H9 (cell line): ENCODE results near the gene TMOD3. TPM values are rescaled to one million over a fixed set of nuclear protein-coding genes. Genes with fewer than 3 reads are reported as not detected.

Source experiments
- DNase-seq: peaks from one replicate; pipeline ENCODE4 v3.0.0-alpha.2; 2017
- H2AFZ ChIP-seq: one replicate; pipeline ENCODE4 v1.6.1; 2013; ENCODE audit warnings: mild to moderate bottlenecking, low read length, control low read depth, moderate library complexity
- H2AK5ac ChIP-seq: 2 replicates; pipeline ENCODE4 v1.6.1; 2013; ENCODE audit warnings: low read length, control low read depth, mixed read lengths; ENCODE audit not compliant: insufficient read length
- H2BK120ac ChIP-seq: one replicate; pipeline ENCODE4 v1.6.1; 2013; ENCODE audit warnings: low read depth, mild to moderate bottlenecking, low read length, control low read depth, inconsistent platforms; ENCODE audit not compliant: poor library complexity, severe bottlenecking
- H2BK12ac ChIP-seq: 2 replicates; pipeline ENCODE4 v1.6.1; 2013; ENCODE audit warnings: low read length, control low read depth, mixed read lengths, low read depth; ENCODE audit not compliant: insufficient read length
- H2BK15ac ChIP-seq: 2 replicates; pipeline ENCODE4 v1.6.1; 2013; ENCODE audit warnings: low read depth, low read length, control low read depth
- H2BK20ac ChIP-seq: one replicate; pipeline ENCODE4 v1.6.1; 2013; ENCODE audit warnings: low read depth, mild to moderate bottlenecking, low read length, control low read depth, inconsistent platforms; ENCODE audit not compliant: poor library complexity, severe bottlenecking
- H2BK5ac ChIP-seq: 2 replicates; pipeline ENCODE4 v1.6.1; 2013; ENCODE audit warnings: low read length, control low read depth, mixed read lengths; ENCODE audit not compliant: insufficient read length
- H3K14ac ChIP-seq: 2 replicates; pipeline ENCODE4 v1.6.1; 2013; ENCODE audit warnings: low read length, control low read depth; ENCODE audit not compliant: insufficient read depth
- H3K18ac ChIP-seq: 2 replicates; pipeline ENCODE4 v1.6.1; 2013; ENCODE audit warnings: low read depth, mild to moderate bottlenecking, mixed read lengths, low read length, control low read depth; ENCODE audit not compliant: insufficient read length
- H3K23ac ChIP-seq: 2 replicates; pipeline ENCODE4 v1.6.1; 2013; ENCODE audit warnings: low read length, control low read depth, mixed read lengths, low read depth; ENCODE audit not compliant: insufficient read length
- H3K23me2 ChIP-seq: 2 replicates; pipeline ENCODE4 v1.6.1; 2013; ENCODE audit warnings: low read depth, mild to moderate bottlenecking, mixed read lengths, low read length, control low read depth; ENCODE audit not compliant: insufficient read length, poor library complexity, severe bottlenecking
- H3K27ac ChIP-seq: 2 replicates; pipeline ENCODE4 v1.5.1; 2013; ENCODE audit warnings: low read length, control low read depth, mixed read lengths, low read depth; ENCODE audit not compliant: insufficient read length
- H3K27me3 ChIP-seq: 2 replicates; pipeline ENCODE4 v1.6.1; 2013; ENCODE audit warnings: low read length, control low read depth, inconsistent platforms; ENCODE audit not compliant: insufficient read depth
- H3K4ac ChIP-seq: 2 replicates; pipeline ENCODE4 v1.6.1; 2013; ENCODE audit warnings: low read depth, mild to moderate bottlenecking, control low read depth, inconsistent platforms, low read length, moderate library complexity
- H3K4me1 ChIP-seq: 2 replicates; pipeline ENCODE4 v1.6.1; 2013; ENCODE audit warnings: low read length, control low read depth, inconsistent platforms; ENCODE audit not compliant: insufficient read depth
- H3K4me2 ChIP-seq: 2 replicates; pipeline ENCODE4 v1.6.1; 2013; ENCODE audit warnings: low read length, control low read depth, mixed read lengths; ENCODE audit not compliant: insufficient read length, insufficient read depth
- H3K56ac ChIP-seq: 2 replicates; pipeline ENCODE4 v1.6.1; 2013; ENCODE audit warnings: low read depth, mild to moderate bottlenecking, mixed read lengths, low read length, control low read depth; ENCODE audit not compliant: insufficient read length
- H3K79me1 ChIP-seq: 2 replicates; pipeline ENCODE4 v1.6.1; 2013; ENCODE audit warnings: low read depth, mild to moderate bottlenecking, moderate library complexity, low read length, control low read depth, inconsistent platforms; ENCODE audit not compliant: insufficient read depth, poor library complexity, severe bottlenecking
- H3K79me2 ChIP-seq: 2 replicates; pipeline ENCODE4 v1.6.1; 2013; ENCODE audit warnings: low read length, control low read depth, inconsistent platforms; ENCODE audit not compliant: insufficient read depth
- H3K9ac ChIP-seq: 2 replicates; pipeline ENCODE4 v1.6.1; 2013; ENCODE audit warnings: low read length, control low read depth, mixed read lengths; ENCODE audit not compliant: insufficient read length; ENCODE audit errors: extremely low read depth
- H3K9me3 ChIP-seq: one replicate; pipeline ENCODE4 v1.6.1; 2013; ENCODE audit warnings: low read depth, low read length, inconsistent platforms; ENCODE audit not compliant: control insufficient read depth
- H3T11ph ChIP-seq: one replicate; pipeline ENCODE4 v1.6.1; 2013; ENCODE audit warnings: mild to moderate bottlenecking, low read length, control low read depth, inconsistent platforms
- H4K20me1 ChIP-seq: one replicate; pipeline ENCODE4 v1.6.1; 2013; ENCODE audit not compliant: control insufficient read depth, insufficient read length, insufficient read depth
- H4K5ac ChIP-seq: 2 replicates; pipeline ENCODE4 v1.6.1; 2013; ENCODE audit warnings: low read depth, mild to moderate bottlenecking, mixed read lengths, low read length, control low read depth; ENCODE audit not compliant: insufficient read length
- H4K8ac ChIP-seq: replicated peaks from 2 replicates; pipeline ENCODE4 v1.6.1; 2013; ENCODE audit warnings: low read length, control low read depth, mixed read lengths, low read depth; ENCODE audit not compliant: insufficient read length
- H4K91ac ChIP-seq: 2 replicates; pipeline ENCODE4 v1.6.1; 2013; ENCODE audit warnings: low read depth, mild to moderate bottlenecking, moderate library complexity, mixed read lengths, low read length, control low read depth; ENCODE audit not compliant: insufficient read length
- H3K27ac Mint-ChIP-seq, 3 experiments: 2 replicates in 2 of 3; 3 replicates in 1 of 3; pipeline ENCODE4 v1.8.0; 2020 to 2021; ENCODE audit warnings: mixed read lengths in 3 of 3, mild to moderate bottlenecking in 1 of 3, moderate library complexity in 1 of 3
- H3K27me3 Mint-ChIP-seq: 2 replicates; pipeline ENCODE4 v1.8.0; 2021; ENCODE audit warnings: low read depth, mild to moderate bottlenecking, moderate library complexity, mixed read lengths
- H3K36me3 Mint-ChIP-seq, 3 experiments: 2 replicates in 2 of 3; 3 replicates in 1 of 3; pipeline ENCODE4 v1.8.0; 2020 to 2021; ENCODE audit warnings: low read depth in 3 of 3, mixed read lengths in 3 of 3; ENCODE audit not compliant: insufficient read depth in 1 of 3
- H3K4me1 Mint-ChIP-seq, 2 experiments: 2 replicates each; pipeline ENCODE4 v1.8.0; 2020; ENCODE audit warnings: mixed read lengths in 2 of 2
- H3K4me3 Mint-ChIP-seq, 2 experiments: 2 replicates in 1 of 2; 3 replicates in 1 of 2; pipeline ENCODE4 v1.8.0; 2020 to 2021; ENCODE audit warnings: mild to moderate bottlenecking in 2 of 2, mixed read lengths in 2 of 2, moderate library complexity in 1 of 2
- H3K9me3 Mint-ChIP-seq, 2 experiments: 2 replicates in 1 of 2; 3 replicates in 1 of 2; pipeline ENCODE4 v1.8.0; 2020; ENCODE audit warnings: mild to moderate bottlenecking in 2 of 2, mixed read lengths in 2 of 2, moderate library complexity in 1 of 2
- WGBS: extraction: QIAGEN DNeasy Blood & Tissue Kit; methylation state at CpG from one replicate; pipeline ENCODE4 v1.1.7; 2013; ENCODE audit warnings: missing lambda C conversion rate, low lambda C conversion rate, mixed read lengths; ENCODE audit not compliant: insufficient read length; ENCODE audit errors: extremely low coverage; 5-methylcytosine and 5-hydroxymethylcytosine counted together
- total RNA-seq: library from RNA; stranded (reverse); gene quantifications from 2 replicates; pipeline ENCODE4 v1.2.1, GENCODE V29; 2021
- TF ChIP-seq, protein P1 (sequence below): fragments of 200-600 bp; sonication (generic); conservative IDR thresholded peaks from 3 replicates; pipeline ENCODE4 v1.8.0; 2021; ENCODE audit warnings: antibody characterized with exemption, mild to moderate bottlenecking

Gene TMOD3
- total RNA-seq, 1 experiment from 2014 or later, result 24.7 TPM

DNA sequence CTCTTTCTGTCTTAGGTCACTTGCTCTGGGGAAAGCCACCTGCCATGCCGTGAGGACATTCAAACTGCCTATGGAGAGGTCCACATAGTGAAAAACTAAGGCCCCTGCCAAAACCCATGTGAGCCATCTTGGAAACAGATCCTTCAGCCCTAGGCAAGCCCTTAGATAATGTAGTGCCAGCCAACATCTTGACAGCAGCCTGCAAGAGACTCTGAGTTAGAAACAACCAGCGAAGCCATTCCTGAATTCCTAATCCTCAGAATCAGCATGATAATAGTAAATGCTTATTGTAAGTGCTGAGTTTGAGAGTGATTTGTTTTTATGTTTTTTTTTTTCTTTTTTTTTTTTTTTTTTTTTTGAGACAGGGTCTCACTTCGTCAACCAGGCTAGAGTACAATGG, 101.6 kb downstream of the TMOD3 start:
- DNase-seq, result no peak
- H2AK5ac ChIP-seq, result no peak overlapping the region
- no peak overlapping the region for H3K23ac ChIP-seq
- H3K9me3 Mint-ChIP-seq, result no peaks in the 10 kb centered on the region
- H3K4me2 ChIP-seq, result no peak overlapping the region
- H3K27ac ChIP-seq, result no peak overlapping the region
- peaks cover 11 to 13% of the 10 kb centered on the region in 2 experiments for H3K4me1 Mint-ChIP-seq
- no peak overlapping the region for H2BK5ac ChIP-seq
- H3K18ac ChIP-seq, result no peak overlapping the region
- no peaks in the 10 kb centered on the region for H3K27me3 ChIP-seq
- H2BK120ac ChIP-seq, result no peak overlapping the region
- H3K4me3 Mint-ChIP-seq, result no peak overlapping the region
- H2AFZ ChIP-seq, result no peak overlapping the region
- no peak overlapping the region for H3K9ac ChIP-seq
- H4K8ac ChIP-seq, result no peak overlapping the region
- no peaks in the 10 kb centered on the region for H3K9me3 ChIP-seq
- H4K91ac ChIP-seq, result no peak overlapping the region
- peaks cover 0 to 8% (median 5%) of the 10 kb centered on the region in 3 experiments; a peak in 3 of 7 replicates for H3K36me3 Mint-ChIP-seq
- no peak overlapping the region for H3K14ac ChIP-seq
- H3K27me3 Mint-ChIP-seq, result no peaks in the 10 kb centered on the region
- H4K20me1 ChIP-seq, result no peaks in the 10 kb centered on the region
- WGBS, result no CpG with 5 or more reads among the region's 3 CpGs
- no peak overlapping the region for H4K5ac ChIP-seq
- no peak overlapping the region for H3T11ph ChIP-seq
- H3K23me2 ChIP-seq, result no peaks in the 10 kb centered on the region
- no peak overlapping the region for H2BK20ac ChIP-seq
- no peak overlapping the region for H3K4ac ChIP-seq
- no peaks in the 10 kb centered on the region for H3K79me2 ChIP-seq
- no peak overlapping the region; a peak in 1 of 7 replicates for H3K27ac Mint-ChIP-seq
- peaks cover 7% of the 10 kb centered on the region; the same call in 1 of the 2 replicates for H3K4me1 ChIP-seq
- no peaks in the 10 kb centered on the region for H3K79me1 ChIP-seq
- H2BK15ac ChIP-seq, result no peak overlapping the region
- H2BK12ac ChIP-seq, result no peak overlapping the region
- no peak overlapping the region for H3K56ac ChIP-seq
- TF ChIP-seq, protein P1, sequence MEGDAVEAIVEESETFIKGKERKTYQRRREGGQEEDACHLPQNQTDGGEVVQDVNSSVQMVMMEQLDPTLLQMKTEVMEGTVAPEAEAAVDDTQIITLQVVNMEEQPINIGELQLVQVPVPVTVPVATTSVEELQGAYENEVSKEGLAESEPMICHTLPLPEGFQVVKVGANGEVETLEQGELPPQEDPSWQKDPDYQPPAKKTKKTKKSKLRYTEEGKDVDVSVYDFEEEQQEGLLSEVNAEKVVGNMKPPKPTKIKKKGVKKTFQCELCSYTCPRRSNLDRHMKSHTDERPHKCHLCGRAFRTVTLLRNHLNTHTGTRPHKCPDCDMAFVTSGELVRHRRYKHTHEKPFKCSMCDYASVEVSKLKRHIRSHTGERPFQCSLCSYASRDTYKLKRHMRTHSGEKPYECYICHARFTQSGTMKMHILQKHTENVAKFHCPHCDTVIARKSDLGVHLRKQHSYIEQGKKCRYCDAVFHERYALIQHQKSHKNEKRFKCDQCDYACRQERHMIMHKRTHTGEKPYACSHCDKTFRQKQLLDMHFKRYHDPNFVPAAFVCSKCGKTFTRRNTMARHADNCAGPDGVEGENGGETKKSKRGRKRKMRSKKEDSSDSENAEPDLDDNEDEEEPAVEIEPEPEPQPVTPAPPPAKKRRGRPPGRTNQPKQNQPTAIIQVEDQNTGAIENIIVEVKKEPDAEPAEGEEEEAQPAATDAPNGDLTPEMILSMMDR, result no peak
